ENCODE measurements around the gene CSRNP3. TPM values are rescaled to one million over a fixed set of nuclear protein-coding genes. Genes with fewer than 3 reads are reported as not detected.

CSRNP3 gene
- total RNA-seq, 1 donor from 2014 or later, result 2.3 TPM

DNA sequence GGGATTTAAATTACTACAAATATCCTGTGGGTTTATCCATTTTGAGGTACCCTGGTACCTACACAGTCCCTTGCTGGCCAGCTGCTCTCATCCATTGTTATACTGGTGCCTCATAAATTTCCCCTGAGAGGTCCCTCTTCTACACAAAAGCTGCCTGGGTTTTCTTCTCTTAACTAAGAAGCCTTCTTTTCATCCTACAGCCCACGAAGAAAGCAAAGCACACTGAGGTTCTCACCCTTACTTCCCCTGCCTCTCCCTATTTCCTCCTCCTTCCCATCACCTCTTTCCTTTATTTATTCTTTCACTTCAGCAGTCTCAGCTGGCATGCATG lies 154.9 kb downstream of the CSRNP3 start:
- Histone ChIP-seq H3K27me3 (ENCODE audit: low read depth) (no peaks in the 10 kb centered on the region), H3K4me3 (no peak overlapping the region), H3K36me3 (no peaks in the 10 kb centered on the region), H3K9me3 (no peaks in the 10 kb centered on the region), H3K27ac (no peak overlapping the region), H3K4me1 (no peaks in the 10 kb centered on the region)
- TF ChIP-seq, protein P1, sequence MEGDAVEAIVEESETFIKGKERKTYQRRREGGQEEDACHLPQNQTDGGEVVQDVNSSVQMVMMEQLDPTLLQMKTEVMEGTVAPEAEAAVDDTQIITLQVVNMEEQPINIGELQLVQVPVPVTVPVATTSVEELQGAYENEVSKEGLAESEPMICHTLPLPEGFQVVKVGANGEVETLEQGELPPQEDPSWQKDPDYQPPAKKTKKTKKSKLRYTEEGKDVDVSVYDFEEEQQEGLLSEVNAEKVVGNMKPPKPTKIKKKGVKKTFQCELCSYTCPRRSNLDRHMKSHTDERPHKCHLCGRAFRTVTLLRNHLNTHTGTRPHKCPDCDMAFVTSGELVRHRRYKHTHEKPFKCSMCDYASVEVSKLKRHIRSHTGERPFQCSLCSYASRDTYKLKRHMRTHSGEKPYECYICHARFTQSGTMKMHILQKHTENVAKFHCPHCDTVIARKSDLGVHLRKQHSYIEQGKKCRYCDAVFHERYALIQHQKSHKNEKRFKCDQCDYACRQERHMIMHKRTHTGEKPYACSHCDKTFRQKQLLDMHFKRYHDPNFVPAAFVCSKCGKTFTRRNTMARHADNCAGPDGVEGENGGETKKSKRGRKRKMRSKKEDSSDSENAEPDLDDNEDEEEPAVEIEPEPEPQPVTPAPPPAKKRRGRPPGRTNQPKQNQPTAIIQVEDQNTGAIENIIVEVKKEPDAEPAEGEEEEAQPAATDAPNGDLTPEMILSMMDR (IDR thresholded peaks at IDR 0.05), result no peak
- intact Hi-C loops (cut with DNase I), result no loop called here
- no peak for DNase-seq
- no peak for ATAC-seq

- no peaks in the 10 kb centered on the region for H3K27me3 ChIP-seq (ENCODE audit: low read depth)
Observed at GRCh38 chr2:165627470-165627869, 158.0 kb downstream of the CSRNP3 start.

DNA sequence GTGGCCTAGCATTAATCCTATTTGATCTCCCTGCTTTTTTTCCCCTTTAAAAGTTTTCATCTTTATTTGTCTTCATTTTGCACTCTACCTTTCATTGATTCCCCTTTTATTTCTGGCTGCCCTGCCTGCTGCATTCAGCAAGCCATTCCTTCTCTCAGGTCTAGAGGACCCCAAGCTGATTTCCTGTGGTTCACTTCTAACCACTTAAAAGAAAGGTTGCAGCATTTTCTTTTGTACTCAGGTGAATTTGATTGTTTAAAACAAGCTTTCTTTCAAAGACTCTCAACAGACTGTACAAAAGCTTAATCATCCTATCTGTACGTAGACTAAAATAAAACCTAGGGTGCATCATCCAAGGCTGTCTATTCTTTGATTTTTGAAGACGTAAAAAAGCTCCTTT lies 160.3 kb downstream of the CSRNP3 start:
- Histone ChIP-seq H3K4me1 (no peaks in the 10 kb centered on the region), H3K4me3 (no peak overlapping the region), H3K36me3 (no peaks in the 10 kb centered on the region), H3K9me3 (no peaks in the 10 kb centered on the region), H3K27me3 (ENCODE audit: low read depth) (no peaks in the 10 kb centered on the region), H3K27ac (no peak overlapping the region)
- ATAC-seq (no peak), DNase-seq (no peak)
- intact Hi-C loops (cut with DNase I), result no loop called here
- TF ChIP-seq, protein P1 (IDR thresholded peaks at IDR 0.05), result no peak

More at GRCh38 chr2:165627470-165627869, 158.0 kb downstream of the CSRNP3 start:
- no peak for ATAC-seq
- TF ChIP-seq, protein P1 (IDR thresholded peaks at IDR 0.05), result no peak
- no peak overlapping the region for H3K27ac ChIP-seq
- no peaks in the 10 kb centered on the region for H3K36me3 ChIP-seq
- no peaks in the 10 kb centered on the region for H3K4me1 ChIP-seq
- DNase-seq, result no peak
- intact Hi-C loops (cut with DNase I), result no loop called here
- no peak overlapping the region for H3K4me3 ChIP-seq
- H3K9me3 ChIP-seq, result no peaks in the 10 kb centered on the region

- Histone ChIP-seq H3K27me3 (ENCODE audit: low read depth) (no peaks in the 10 kb centered on the region), H3K27ac (no peak overlapping the region), H3K36me3 (no peaks in the 10 kb centered on the region), H3K9me3 (no peaks in the 10 kb centered on the region), H3K4me1 (no peaks in the 10 kb centered on the region), H3K4me3 (no peak overlapping the region)
- no peak for DNase-seq
- TF ChIP-seq, protein P1 (IDR thresholded peaks at IDR 0.05), result no peak
- intact Hi-C loops (cut with DNase I), result no loop called here
- no peak for ATAC-seq
Observed at GRCh38 chr2:165630236-165630635, 160.7 kb downstream of the CSRNP3 start.

- DNase-seq (no peak), ATAC-seq (no peak)
- TF ChIP-seq, protein P1 (IDR thresholded peaks at IDR 0.05), result no peak
- Histone ChIP-seq H3K36me3 (no peaks in the 10 kb centered on the region), H3K4me1 (no peaks in the 10 kb centered on the region), H3K9me3 (no peaks in the 10 kb centered on the region), H3K27me3 (ENCODE audit: low read depth) (no peaks in the 10 kb centered on the region), H3K4me3 (no peak overlapping the region), H3K27ac (no peak overlapping the region)
- intact Hi-C loops (cut with DNase I), result no loop called here
Observed at GRCh38 chr2:165631089-165631488, 161.6 kb downstream of the CSRNP3 start.

DNA sequence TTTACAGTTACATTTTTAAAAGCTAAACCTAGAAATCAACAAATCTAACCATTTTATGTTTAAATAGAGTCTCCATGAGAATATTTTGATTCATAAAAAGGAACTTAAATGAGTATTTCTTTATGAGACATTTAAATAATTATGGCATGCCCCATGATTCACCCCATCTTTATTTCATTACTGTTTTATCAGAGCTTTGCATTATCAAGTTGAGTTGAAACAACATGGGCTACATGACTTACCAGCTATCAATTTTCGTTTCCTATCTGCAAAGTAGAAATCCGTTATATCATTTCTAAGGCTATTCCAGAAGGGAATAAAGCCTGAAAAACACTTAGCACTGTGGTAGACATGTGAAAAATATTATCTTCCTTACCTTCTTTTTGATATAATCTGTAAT lies 163.1 kb downstream of the CSRNP3 start:
- Histone ChIP-seq H3K27me3 (ENCODE audit: low read depth) (no peaks in the 10 kb centered on the region), H3K4me1 (no peaks in the 10 kb centered on the region), H3K27ac (no peak overlapping the region), H3K36me3 (no peaks in the 10 kb centered on the region), H3K9me3 (no peaks in the 10 kb centered on the region), H3K4me3 (no peak overlapping the region)
- intact Hi-C loops (cut with DNase I), result no loop called here
- ATAC-seq, result no peak
- TF ChIP-seq, protein P1 (IDR thresholded peaks at IDR 0.05), result no peak
- no peak for DNase-seq

Data from lower lobe of right lung (tissue), 2 donors.